Transverse colon (tissue), 4 donors: ENCODE data around the gene SMARCA1.

ENCODE experiments used
- POLR2AphosphoS5 ChIP-seq, 3 donors: sonication (generic); formaldehyde crosslinking; IDR thresholded peaks; one replicate each; pipeline ENCODE4 v1.6.1; 2016; ENCODE audit warnings: antibody characterized with exemption in 3 of 3
- TF ChIP-seq, protein P1 (sequence below), 5 experiments: fragments of 200-600 bp in 3 of 5; fragments of 450-650 bp in 2 of 5; sonication (generic) in 3 of 5; IDR thresholded peaks; 1 replicate in 2 of 5; 2 replicates in 3 of 5; pipeline ENCODE4 v1.5.1; 2016 to 2017; ENCODE audit warnings: antibody characterized with exemption in 5 of 5, inconsistent platforms in 3 of 5, mild to moderate bottlenecking in 2 of 5, moderate library complexity in 1 of 5

GRCh38 chrX:129493643-129494042, 29.6 kb downstream of the SMARCA1 start:
- TF ChIP-seq, protein P1, sequence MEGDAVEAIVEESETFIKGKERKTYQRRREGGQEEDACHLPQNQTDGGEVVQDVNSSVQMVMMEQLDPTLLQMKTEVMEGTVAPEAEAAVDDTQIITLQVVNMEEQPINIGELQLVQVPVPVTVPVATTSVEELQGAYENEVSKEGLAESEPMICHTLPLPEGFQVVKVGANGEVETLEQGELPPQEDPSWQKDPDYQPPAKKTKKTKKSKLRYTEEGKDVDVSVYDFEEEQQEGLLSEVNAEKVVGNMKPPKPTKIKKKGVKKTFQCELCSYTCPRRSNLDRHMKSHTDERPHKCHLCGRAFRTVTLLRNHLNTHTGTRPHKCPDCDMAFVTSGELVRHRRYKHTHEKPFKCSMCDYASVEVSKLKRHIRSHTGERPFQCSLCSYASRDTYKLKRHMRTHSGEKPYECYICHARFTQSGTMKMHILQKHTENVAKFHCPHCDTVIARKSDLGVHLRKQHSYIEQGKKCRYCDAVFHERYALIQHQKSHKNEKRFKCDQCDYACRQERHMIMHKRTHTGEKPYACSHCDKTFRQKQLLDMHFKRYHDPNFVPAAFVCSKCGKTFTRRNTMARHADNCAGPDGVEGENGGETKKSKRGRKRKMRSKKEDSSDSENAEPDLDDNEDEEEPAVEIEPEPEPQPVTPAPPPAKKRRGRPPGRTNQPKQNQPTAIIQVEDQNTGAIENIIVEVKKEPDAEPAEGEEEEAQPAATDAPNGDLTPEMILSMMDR (IDR thresholded peaks at IDR 0.05) = no peak
- no peak for TF ChIP-seq POLR2AphosphoS5 (IDR thresholded peaks at IDR 0.05)
